Amniotic stem cell (primary cell): Measurements from ENCODE around the gene PIGC.
A peak's percentile ranks its signal among the peaks of the same experiment; 100 is the strongest.

Experiments
- DNase-seq: peaks from one replicate; lab custom pipeline; 2025; lab: John Stamatoyannopoulos, UW

Gene PIGC

DNA sequence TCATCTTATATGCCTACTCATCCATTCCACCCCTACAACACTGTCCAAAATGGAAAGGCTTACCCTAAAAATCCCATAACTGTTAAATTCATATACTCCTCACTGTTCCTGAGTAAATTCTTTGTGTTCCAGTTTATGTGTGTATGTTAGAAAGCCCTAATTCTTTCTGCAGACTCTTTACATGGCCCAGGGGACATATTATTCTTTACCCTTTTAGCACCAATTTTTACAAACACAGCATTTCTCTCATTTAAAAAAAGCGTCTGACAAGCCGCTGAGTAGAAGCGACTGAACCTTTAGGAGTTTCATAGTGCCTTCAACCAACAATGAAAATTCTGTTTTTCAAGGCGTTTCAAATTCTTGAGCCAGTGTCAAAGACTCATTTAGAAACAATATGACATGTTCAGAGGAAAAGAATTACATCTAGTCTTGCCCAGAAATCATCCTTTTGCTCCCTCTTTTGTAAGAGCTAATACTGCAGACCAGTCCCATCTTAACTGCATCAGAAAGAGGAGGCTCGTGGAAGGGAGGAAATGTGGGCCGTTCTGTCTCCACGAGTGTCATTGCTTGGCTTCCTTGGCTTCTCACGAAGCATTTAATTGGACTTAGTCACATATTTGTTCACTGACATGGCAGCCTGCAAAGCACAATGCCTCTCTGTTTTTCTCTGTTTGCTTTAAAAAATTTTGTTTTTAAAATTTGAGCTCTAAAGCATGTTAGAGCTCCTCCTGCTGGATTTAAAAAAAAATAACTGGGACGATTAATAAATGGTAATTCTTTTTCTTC, 44.7 kb downstream of the PIGC start:
- peak; percentile 95 for DNase-seq

DNA sequence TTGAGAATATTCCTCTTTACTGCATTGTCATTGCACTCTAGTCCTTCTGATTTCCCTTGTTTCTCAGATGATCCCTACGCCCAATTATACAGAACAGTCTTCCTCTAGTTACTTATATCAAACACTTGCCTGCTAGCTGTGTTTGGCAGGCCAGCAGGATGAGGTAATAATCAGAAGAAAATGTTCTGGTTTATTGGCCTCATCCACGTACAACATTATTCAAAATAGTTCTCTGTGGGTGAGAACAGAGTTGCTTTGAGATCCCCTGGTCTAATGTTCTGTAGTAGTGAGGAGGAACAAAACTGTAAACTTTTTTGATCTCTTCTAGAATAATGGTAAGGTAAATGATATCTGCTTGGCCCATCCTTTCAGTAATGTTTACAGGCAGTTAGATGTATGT, 45.7 kb downstream of the PIGC start:
- DNase-seq: no peak

DNA sequence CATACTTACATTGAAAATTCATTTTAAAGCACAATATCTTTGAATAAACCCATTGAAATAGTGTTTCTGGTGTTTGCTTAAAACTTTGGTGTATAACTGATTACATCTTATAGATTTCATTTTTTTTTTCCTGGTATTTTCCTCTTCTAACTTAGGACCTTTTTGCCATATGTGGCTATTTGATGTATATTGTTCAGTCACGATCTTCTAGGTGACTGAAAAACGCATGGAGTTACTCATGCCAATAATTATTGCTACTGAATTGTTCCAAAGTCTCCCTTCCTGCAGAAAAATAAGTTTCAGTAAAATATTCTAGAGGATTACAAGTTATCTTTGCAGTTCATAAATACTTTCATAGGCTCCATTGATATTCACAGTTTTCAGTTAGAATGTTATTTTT, 46.2 kb downstream of the PIGC start:
- DNase-seq: no peak

DNA sequence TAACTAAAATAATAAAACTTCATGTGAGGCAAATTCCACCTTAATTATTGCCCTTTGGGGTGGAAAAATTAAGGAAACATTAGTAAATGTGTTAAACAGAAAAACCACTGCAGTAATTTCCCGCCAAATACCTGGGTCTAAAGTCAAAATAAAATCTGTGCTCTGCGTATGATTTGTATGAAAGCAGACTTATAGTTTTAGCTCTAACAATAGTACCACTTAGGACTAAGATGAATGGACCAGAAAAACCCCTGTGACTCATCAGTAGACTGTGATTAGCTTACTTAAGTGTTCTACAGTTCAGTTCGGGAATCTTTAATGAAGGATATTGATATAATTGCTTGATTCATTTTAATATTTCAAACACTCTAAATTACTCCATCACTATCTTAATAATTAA, 46.6 kb downstream of the PIGC start:
- DNase-seq: no peak

DNA sequence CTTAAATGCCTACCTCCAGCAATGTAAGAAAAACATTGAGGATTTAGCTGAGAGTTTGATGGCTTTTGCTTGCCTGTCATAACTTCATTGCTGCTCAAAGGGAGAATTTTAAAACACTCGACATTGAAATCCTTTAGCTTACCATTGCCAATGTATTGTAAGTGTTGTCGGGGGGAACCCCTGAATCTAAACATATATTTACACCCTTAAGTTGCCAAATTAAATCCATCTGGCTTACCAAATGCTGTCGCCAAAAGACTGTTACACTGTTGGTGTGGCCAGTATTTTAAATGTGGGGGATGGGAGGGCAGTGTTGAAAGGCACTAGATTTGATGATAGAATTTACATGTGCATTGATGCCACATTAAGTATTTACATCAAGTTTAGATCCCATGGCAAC, 48.3 kb downstream of the PIGC start:
- no peak for DNase-seq

DNA sequence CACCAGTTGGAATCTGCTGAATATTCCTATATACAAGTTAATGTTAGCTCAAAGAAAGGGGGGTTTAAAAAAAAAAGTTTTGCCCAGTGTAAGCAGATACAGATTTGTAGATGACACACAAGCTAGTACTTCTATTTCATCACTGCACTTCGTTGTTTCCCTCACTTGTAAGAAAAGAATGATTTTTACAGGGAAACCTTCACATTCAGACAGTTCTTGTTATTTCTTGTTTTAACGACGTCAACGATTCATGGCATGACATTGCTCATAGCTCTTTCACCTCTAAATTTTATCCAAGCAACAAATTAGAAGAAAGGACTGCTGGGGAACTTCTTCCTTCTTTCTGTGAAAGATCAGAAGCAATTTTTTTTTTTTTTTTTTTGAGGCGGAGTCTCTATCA, 49.1 kb downstream of the PIGC start:
- DNase-seq: no peak

DNA sequence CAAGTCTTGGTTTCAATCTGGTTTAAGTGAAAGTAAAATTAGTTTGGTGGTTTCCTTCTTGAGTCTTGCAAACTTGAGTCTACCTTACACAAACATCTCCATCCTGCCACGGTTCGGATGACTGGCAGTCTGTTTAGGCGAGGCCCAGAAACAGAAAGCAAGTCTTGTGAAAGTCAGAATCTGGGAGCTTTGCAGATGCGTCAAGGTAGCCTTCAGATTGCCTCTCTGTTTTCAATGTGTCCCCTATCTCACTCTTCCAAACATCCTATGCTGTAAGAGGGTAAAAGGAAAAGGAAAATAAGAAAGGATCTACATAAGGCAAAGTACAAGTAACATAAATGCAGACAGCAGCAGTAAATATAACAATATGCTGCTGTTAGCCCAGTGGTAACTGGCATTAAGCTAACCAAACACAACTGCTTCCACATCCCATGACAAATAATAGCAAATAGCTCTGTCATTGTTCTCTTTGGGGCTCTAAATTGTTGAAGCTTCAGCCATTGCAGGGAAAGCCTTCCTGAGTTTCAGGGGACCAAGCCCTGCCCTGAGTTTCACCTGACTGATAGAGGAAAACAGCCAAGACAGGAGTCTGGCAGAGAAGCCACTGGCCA, 49.6 kb downstream of the PIGC start:
- DNase-seq: no peak

DNA sequence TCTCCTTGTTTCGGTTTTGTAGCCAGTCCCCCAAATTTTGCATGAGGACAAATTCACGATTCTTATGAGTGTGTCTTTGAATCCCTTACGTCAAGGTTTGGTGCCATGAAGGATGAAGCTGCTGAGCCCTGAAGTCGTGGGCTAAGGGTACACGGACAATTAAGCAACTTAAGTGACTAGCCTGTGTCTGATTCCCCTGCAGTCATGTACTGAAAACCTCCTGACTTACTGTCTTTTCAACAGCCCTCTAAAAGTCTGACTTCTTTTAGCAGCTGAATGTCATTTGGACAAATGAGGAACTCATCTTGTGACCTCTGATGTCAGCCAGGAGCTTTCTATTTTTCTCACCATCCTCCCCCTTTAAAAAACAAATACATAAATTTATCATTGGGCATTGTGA, 50.5 kb downstream of the PIGC start:
- no peak for DNase-seq

DNA sequence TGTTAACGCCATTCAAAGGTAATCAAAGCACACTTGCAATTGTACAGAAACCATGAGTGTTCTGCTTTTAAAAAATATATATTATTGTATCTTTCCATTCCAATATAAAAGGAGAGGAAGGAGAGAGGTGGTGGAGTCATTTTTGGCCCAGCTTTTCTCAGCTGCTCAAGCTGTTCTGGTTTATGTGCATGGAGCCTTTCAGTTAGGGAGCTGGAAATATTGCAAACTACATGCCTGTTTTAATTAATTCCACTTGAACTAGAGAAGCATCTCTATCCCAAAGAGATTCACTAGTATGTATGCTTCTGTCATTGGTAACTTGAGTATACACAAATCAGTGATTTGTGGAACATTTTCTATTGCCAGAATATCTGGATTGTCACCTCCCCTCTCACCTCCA, 51.9 kb downstream of the PIGC start:
- DNase-seq: no peak
